ENCODE measurements around the gene GSKIP. TPM values are rescaled to one million over a fixed set of nuclear protein-coding genes. Genes with fewer than 3 reads are reported as not detected.

Gene GSKIP
- total and polyA plus RNA-seq, 2 donors from 2014 or later, result 13.1 to 30.5 TPM

- Histone ChIP-seq H3K27me3 (ENCODE audit: control insufficient read depth, insufficient read depth, low read length) (no peaks in the 10 kb centered on the region), H3K9me3 (ENCODE audit: control insufficient read depth in 2 of 3, insufficient read depth in 1 of 3, low read length in 3 of 3) (no peaks in the 10 kb centered on the region), H3K4me1 (ENCODE audit: control insufficient read depth in 2 of 3, insufficient read depth in 2 of 3, low read depth in 1 of 3, low read length in 3 of 3) (peaks cover 0 to 4% (median 0%) of the 10 kb centered on the region in 3 donors), H3K36me3 (ENCODE audit: control insufficient read depth in 2 of 3, insufficient read depth in 3 of 3, low read length in 3 of 3) (no peaks in the 10 kb centered on the region), H3K4me3 (ENCODE audit: low read length in 3 of 3) (peak overlapping the region; percentile 41 to 69 (median 58)), H3K27ac (ENCODE audit: low read depth in 2 of 2, low read length in 2 of 2) (no peak overlapping the region), H3K9ac (ENCODE audit: low read length in 3 of 3) (peak overlapping the region in 2 of 3 donors; percentile 5 to 43)
- FAIRE-seq (no peak), DNase-seq (peak in 1 of 5 donors; percentile 46)
- intact Hi-C loops (cut with DNase I), result loop anchor here (10.0 kb wide), 1 partner anchor 329 kb away; no protein-coding TSS in a partner anchor
- no peak for TF ChIP-seq CTCF (IDR thresholded peaks at IDR 0.05; ENCODE audit: borderline replicate concordance, extremely low read depth, insufficient read depth)
Observed at GRCh38 chr14:96423446-96424108, 60.3 kb downstream of the GSKIP start.

- peak; percentile 90 for FAIRE-seq
- Histone ChIP-seq H3K9ac (ENCODE audit: low read length in 3 of 3) (peak overlapping the region; percentile 5 to 50 (median 43)), H3K4me1 (ENCODE audit: control insufficient read depth in 2 of 3, insufficient read depth in 2 of 3, low read depth in 1 of 3, low read length in 3 of 3) (peaks cover 0 to 4% (median 0%) of the 10 kb centered on the region in 3 donors), H3K9me3 (ENCODE audit: control insufficient read depth in 2 of 3, insufficient read depth in 1 of 3, low read length in 3 of 3) (no peaks in the 10 kb centered on the region), H3K4me3 (ENCODE audit: low read length in 3 of 3) (peak overlapping the region; percentile 58 to 69 (median 65)), H3K36me3 (ENCODE audit: control insufficient read depth in 2 of 3, insufficient read depth in 3 of 3, low read length in 3 of 3) (no peaks in the 10 kb centered on the region), H3K27ac (ENCODE audit: low read depth in 2 of 2, low read length in 2 of 2) (no peak overlapping the region), H3K27me3 (ENCODE audit: control insufficient read depth, insufficient read depth, low read length) (no peaks in the 10 kb centered on the region)
- peak in 4 of 5 donors; percentile 56 to 91 (median 80) for DNase-seq
- peak; percentile 83 for TF ChIP-seq CTCF (IDR thresholded peaks at IDR 0.05; ENCODE audit: borderline replicate concordance, extremely low read depth, insufficient read depth)
- intact Hi-C loops (cut with DNase I), result loop anchor here (10.0 kb wide), 1 partner anchor 330 kb away; no protein-coding TSS in a partner anchor
Observed at GRCh38 chr14:96424109-96424989, 61.0 kb downstream of the GSKIP start.

- H3K36me3 ChIP-seq (ENCODE audit: control insufficient read depth in 2 of 3, insufficient read depth in 3 of 3, low read length in 3 of 3), result no peaks in the 10 kb centered on the region
- FAIRE-seq, result no peak
- no peak overlapping the region for H3K4me3 ChIP-seq (ENCODE audit: low read length in 3 of 3)
- H3K27me3 ChIP-seq (ENCODE audit: control insufficient read depth, insufficient read depth, low read length), result no peaks in the 10 kb centered on the region
- no peaks in the 10 kb centered on the region for H3K9me3 ChIP-seq (ENCODE audit: control insufficient read depth in 2 of 3, insufficient read depth in 1 of 3, low read length in 3 of 3)
- DNase-seq, result no peak
- no peaks in the 10 kb centered on the region for H3K4me1 ChIP-seq (ENCODE audit: control insufficient read depth in 2 of 3, insufficient read depth in 2 of 3, low read depth in 1 of 3, low read length in 3 of 3)
- H3K9ac ChIP-seq (ENCODE audit: low read length in 3 of 3), result no peak overlapping the region
- intact Hi-C loops (cut with DNase I), result no loop called here
- H3K27ac ChIP-seq (ENCODE audit: low read depth in 2 of 2, low read length in 2 of 2), result no peak overlapping the region
- TF ChIP-seq CTCF (IDR thresholded peaks at IDR 0.05; ENCODE audit: borderline replicate concordance, extremely low read depth, insufficient read depth), result no peak
Observed at GRCh38 chr14:96434040-96434439, 70.7 kb downstream of the GSKIP start.

Other genes starting within 250 kb of the GSKIP start
- gene BDKRB2, start 158.7 kb upstream of the GSKIP start, total RNA-seq, result 16.1 TPM
- 7.4 TPM for gene BDKRB2, start 158.7 kb upstream of the GSKIP start, polyA plus RNA-seq (ENCODE audit: insufficient read depth, low read depth, low replicate concordance)
- gene BDKRB1, start 107.3 kb upstream of the GSKIP start, total RNA-seq, result 1.2 TPM
- 1.5 TPM for gene BDKRB1, start 107.3 kb upstream of the GSKIP start, polyA plus RNA-seq (ENCODE audit: insufficient read depth, low read depth, low replicate concordance)
- gene ATG2B, start 185 bp upstream of the GSKIP start, total RNA-seq, result 35.8 TPM
- gene ATG2B, start 185 bp upstream of the GSKIP start, polyA plus RNA-seq (ENCODE audit: insufficient read depth, low read depth, low replicate concordance), result 3.8 TPM
- gene AK7, start 28.6 kb downstream of the GSKIP start, total RNA-seq, result 12.5 TPM
- gene AK7, start 28.6 kb downstream of the GSKIP start, polyA plus RNA-seq (ENCODE audit: insufficient read depth, low read depth, low replicate concordance), result 5.5 TPM
- gene PAPOLA, start 138.9 kb downstream of the GSKIP start, total RNA-seq, result 160 TPM
- gene PAPOLA, start 138.9 kb downstream of the GSKIP start, polyA plus RNA-seq (ENCODE audit: insufficient read depth, low read depth, low replicate concordance), result 70.8 TPM